RPMI8226 (cell line): ENCODE measurements around the gene OR2D3.
A peak's percentile ranks its signal among the peaks of the same experiment; 100 is the strongest.
"Not testable (repeated sequence)": the region's sequence is repeated elsewhere in the genome, so short reads cannot be mapped to it uniquely, and the experiment has no call there.

Source experiments
- DNase-seq: peaks from one replicate; pipeline ENCODE4 v3.0.0-alpha.2; 2015

OR2D3 gene, protein sequence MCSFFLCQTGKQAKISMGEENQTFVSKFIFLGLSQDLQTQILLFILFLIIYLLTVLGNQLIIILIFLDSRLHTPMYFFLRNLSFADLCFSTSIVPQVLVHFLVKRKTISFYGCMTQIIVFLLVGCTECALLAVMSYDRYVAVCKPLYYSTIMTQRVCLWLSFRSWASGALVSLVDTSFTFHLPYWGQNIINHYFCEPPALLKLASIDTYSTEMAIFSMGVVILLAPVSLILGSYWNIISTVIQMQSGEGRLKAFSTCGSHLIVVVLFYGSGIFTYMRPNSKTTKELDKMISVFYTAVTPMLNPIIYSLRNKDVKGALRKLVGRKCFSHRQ

DNA sequence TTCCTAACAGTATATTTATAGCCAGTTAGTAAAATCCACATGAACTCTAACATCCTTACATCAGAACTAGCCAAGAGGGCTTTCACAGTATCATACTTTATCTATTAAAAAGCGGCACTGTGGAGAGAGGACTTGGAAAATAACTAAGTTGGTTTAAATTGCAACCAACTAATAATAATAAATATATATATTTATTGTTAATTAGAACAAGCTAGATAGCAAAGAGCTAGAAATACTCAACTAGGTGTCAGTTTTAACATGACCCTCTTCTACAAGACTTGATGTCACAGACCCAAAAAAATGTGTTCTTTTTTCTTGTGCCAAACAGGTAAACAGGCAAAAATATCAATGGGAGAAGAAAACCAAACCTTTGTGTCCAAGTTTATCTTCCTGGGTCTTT lies at the start of gene OR2D3:
OR2D3 (plus strand) TSS at position 301 of the 400 bp plus-strand sequence; CDS start at position 301, 0 bp downstream.
- no peak for DNase-seq

DNA sequence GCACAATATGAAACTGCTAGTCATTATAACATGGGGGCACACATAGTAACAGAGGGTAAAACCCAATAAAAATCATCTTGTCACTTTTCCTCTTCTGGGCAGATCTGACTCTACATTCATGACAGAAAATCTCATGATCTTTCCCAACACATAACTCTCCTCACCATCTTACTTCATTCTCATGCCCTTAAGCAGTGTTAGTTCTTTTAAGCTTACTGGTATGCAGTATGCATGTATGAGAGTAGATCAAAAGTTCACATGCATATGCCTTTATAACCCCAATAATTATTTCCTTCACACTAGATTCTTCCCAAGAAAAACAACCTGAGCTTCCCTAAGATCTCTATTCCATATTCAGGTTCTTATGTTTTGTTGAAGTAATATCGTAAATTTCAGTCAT lies 49.5 kb upstream of the OR2D3 start:
- DNase-seq = no peak

DNA sequence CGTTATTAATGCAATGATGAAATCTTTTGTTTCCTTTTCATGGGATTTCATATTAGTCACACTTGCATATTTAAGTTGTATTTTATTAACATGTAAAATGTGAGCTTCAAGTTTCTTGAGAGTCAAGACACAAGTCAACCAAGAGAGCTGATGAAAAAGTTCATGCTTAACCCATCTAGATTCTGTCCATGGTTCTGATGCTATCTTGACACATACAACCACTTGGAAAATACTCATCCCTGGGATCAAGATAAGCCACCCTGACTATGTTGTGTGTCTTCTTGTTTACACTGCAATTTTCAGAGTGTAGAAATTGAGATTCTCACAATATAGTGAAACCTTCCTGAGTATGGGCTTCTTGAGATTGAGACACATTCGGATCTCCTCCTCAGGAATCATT lies 45.0 kb upstream of the OR2D3 start:
- no peak for DNase-seq

DNA sequence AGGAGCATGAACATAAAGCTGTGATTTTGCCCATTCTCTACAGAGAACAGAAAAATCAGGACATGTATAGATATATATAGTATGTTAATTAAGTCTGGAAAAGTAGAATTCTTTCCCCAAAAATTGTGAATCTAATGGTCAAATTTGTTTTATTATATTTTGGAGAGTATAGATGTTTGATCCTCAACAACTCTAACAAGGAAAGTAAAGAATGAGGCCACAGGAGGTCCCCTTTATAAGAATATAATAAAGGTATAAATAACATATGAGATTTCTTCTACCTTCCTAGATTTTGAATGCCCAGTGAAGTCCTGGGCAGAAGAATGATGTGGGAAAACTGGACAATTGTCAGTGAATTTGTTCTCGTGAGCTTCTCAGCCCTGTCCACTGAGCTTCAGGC lies 44.5 kb upstream of the OR2D3 start, which contains the start of gene OR10A4:
OR10A4 (plus strand) TSS at position 301 of the 400 bp plus-strand sequence; CDS start at position 324, 23 bp downstream.
- DNase-seq = no peak

DNA sequence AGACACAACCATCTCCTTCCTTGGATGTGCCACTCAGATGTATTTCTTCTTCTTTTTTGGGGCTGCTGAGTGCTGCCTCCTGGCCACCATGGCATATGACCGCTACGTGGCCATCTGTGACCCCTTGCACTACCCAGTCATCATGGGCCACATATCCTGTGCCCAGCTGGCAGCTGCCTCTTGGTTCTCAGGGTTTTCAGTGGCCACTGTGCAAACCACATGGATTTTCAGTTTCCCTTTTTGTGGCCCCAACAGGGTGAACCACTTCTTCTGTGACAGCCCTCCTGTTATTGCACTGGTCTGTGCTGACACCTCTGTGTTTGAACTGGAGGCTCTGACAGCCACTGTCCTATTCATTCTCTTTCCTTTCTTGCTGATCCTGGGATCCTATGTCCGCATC lies 43.9 kb upstream of the OR2D3 start:
- no peak for DNase-seq

DNA sequence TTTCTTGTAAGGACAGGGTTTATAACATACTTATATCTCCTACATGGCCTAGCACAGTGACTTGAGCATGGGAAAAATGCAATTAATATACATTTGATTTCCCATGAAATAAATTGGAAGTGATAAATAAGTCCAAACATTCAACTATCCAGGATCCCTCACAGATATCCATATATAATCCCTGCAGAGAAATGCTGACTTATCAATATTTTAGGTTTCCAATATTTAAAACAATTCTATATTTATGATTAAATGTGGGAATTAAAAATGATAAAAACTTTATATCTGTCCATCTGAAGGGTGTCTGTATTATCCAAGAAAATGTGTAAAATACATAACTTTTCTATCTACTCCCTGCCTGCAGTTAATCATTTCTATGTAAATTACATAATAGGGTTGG lies 38.1 kb upstream of the OR2D3 start:
- DNase-seq = no peak

DNA sequence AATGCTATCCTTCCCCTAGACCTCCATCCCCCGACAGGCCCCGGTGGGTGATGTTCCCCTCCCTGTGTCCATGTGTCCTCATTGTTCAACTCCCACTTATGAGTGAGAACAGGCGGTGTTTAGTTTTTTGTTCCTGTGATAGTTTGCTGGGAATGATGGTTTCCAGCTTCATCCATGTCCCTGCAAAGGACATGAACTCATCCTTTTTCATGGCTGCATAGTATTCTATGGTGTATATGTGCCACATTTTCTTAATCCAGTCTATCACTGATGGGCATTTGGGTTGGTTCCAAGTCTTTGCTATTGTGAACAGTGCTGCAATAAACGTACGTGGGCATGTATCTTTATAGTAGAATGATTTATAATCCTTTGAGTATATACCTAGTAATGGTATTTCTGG lies 33.1 kb upstream of the OR2D3 start:
- DNase-seq = not testable (repeated sequence)

DNA sequence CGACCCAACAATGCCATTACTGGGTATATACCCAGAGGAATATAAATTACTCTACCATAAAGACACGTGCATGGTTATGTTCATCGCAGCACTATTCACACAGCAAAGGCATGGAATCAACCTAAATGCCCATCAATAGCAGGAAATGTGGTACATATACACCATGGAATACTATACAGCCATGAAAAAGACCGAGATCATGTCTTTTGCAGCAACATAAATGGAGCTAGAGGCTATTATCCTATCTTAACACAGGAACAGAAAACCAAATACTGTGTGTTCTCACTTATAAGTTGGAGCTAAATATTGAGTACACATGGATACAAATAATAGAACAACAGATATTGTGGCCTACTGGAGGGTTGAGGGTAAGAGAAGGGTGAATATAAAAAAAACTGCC lies 32.0 kb upstream of the OR2D3 start:
- DNase-seq = no peak

DNA sequence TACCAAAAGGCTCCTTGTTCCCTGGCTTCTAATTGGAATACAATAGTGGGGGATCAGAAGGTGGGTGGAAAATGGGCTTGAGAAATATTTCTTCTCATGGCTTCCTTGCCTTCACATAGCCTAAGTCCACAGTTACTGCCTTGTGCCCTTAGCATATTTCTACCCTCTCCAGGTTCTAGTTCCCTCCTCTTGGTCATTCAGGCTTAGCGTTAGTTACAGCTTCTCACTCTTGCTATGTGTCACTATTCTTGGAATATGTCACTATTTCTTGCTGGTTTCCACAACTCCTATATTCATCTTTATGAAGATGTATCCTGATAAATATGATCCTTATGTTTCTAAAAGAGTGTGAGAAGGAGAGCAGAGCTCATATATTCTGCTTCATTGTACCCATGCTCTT lies 31.0 kb upstream of the OR2D3 start:
- no peak for DNase-seq

DNA sequence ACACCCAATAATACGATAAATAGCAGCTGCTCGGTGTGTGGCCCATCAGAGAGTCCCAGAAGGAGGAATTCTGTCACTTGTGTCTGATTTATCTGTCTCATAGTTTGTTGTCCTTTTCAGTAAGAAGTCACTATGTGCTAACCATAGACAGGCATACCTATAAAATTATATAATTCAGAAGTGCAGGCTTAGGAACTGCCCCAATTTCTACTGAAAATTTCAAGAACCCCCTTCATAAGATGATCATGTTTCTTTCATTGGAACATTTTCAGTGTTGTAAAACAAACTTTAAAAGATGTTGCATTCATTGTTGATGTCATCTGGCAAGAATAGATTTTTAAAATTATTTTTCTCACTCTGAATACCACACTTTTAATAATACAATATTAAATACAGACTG lies 28.4 kb upstream of the OR2D3 start, which contains the start of gene OR2D2:
OR2D2 (minus strand) TSS at position 101 of the 400 bp plus-strand sequence; CDS start at position 101, 0 bp downstream.
- no peak for DNase-seq

DNA sequence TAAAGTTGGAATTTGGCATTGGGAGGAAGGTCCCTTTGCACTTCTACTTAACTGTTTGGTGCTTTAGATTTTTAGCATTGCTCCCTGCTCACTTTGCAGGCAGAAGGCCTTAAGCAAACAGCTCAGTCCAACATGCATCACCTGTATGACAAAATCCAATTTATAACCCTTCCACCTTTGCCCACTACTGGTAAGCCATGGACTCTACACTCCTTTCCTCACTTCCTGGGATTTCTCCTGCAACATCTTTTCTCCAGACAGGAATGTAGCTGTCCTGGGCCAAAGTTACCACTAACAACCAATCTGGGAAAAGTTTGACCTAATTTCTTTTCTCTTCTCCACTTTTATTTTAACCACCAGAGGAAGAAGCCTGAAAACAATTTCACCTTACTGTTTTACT lies 26.7 kb upstream of the OR2D3 start:
- no peak for DNase-seq

DNA sequence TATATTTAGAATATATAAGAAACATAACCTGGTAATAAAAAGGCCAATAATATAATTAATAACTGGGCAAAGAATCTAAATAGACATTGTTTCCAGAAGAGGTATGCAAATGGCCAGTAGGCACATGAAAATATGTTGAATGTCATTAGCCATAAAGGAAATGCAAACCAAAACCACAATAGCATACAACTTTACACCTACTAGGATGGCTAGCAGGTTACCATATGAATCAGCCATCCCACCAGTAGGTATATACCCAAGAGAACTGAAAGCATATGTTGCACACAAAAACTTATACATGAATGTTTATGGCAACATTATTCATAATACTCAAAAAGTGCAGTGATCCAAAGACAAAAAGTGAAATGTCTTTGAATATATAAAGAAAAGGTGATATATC lies 25.8 kb upstream of the OR2D3 start:
- no peak for DNase-seq

DNA sequence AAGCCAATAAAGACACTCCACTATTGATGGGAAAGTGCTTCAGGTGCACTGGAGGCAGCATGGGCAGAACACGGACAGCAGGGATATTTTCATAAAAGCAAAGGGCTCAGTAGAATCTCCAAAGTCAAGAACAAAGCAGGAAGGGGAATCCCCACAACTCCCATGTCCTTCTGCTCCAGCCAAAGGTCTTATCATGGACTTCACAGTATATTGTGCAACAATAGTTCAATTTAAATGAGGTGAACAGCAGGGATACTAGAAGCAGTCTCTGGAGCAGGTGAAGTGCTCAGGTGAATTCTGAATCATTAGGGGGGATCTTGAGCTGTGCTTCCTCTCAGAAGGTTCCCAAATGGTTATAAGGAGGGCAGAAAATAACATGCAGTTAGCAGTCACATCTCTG lies 21.9 kb upstream of the OR2D3 start:
- DNase-seq = no peak

DNA sequence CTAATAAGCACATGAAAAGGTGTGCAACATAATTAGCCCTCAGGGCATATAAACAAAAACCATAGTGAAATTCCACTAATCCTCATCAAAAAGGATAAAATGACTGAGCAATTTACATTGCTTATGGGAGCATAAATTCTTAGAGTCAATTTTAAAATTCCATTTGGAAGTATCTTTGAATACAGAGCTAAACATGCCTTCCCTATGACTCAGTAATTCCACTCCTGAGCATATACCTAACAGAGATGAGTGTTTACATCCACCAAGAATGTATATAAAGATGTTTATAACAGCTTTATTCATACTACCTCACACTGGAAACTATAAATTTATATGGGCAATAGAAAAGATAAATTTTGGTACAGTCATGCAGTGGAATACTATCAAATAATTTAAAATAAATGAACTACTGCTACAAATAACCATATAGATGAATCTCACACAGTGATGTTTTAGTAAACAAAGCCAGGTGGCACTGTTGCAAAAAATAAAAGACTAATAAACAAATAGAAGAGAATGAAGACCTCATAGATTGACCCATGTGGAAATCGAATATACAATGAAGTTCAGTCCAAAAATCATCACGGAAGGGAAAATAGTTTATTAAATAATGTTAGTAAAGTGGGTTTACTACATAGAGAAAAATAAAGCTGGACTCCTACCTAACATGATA lies 20.3 kb upstream of the OR2D3 start:
- no peak for DNase-seq

DNA sequence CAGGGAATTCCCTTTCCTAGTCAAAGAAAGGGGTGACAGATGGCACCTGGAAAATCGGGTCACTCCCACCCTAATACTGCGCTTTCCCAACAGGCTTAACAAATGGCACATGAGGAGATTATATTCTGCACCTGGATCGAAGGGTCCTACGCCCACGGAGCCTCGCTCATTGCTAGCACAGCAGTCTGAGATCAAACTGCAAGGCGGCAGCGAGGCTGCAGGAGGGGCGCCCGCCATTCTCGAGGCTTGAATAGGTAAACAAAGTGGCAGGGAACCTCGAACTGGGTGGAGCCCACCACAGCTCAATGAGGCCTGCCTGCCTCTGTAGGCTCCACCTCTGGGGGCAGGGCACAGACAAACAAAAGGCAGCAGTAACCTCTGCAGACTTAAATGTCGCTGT lies 16.0 kb upstream of the OR2D3 start:
- not testable (repeated sequence) for DNase-seq

DNA sequence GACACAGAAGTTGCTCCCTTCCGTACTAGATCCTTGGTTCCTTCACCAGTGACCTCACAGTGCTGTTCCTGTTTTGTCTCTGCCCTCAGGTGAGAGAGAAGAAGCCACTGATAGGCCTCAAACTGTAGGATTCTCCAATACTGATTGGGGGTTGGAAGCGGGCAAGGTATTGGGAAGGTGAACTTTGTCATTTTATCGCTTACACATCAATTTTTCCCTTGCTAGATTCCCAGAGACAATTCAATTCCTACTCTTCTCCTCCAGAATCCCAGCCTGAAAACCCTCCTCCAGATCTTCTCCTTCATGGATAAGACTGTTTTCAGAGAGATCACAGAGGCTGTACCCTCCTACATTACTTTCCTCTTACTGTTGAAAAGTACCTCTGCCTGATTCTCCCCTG lies 9.4 kb upstream of the OR2D3 start:
- no peak for DNase-seq

DNA sequence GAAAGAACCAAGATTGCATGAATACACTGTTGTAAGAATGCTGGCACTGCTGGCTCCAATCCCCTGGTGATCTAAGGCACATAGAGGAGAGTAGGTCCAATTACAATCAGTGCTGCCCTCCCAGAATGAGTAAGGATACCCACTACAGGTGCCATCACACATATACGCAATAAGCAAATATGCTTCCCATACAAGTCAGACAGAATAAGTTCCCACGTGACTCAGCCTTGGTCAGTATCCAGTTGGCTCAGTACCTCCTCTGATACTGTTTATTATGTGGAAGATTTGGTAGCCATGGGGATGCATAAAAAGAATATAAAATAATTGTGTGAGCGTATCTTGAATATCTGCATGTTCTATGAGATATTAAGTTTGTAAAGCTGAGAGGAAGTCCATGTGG lies 8.9 kb upstream of the OR2D3 start:
- DNase-seq = no peak

DNA sequence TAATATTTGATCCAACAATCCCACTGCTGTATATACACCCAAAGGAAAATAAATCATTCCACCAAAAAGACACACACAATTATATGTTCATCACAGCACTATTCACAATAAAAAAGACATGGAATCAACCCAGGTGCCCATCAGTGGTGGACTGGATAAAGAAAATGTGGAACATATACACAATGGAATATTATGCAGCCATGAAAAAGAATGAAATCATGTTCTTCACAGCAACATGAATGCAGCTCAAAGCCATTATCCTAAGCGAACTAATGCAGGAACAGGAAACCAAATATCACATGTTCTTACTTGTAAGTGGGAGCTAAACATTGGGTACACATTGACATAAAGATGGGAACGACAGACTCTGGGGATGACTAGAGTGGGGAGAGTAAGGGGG lies 1.1 kb upstream of the OR2D3 start:
- no peak for DNase-seq

DNA sequence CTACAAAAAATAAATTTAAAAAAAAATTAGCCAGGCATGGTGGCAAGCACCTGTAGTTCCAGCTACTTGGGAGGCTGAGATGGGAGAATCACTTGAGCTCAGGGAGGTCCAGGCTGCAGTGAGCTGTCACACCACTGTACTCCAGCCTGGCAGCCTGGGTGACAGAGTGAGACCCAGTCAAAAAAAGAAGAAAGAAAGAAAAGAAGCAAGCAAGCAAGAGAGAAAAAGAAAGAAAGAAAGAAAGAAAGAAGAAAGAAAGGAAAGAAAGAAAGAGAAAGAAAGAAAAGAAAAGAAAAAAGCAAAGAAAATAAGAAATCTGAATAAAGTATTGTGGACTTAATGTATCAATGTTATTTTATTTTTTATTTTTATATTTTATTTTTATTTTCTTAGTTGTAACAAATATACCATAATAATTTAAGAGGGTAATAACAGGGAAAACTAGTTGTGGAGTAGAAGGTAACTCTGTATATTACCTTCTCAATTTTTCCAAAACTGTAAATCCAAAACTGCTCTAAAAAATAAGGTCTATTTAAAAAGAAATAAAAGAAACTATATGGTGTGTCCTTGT lies 4.3 kb downstream of the OR2D3 start:
- DNase-seq = no peak

DNA sequence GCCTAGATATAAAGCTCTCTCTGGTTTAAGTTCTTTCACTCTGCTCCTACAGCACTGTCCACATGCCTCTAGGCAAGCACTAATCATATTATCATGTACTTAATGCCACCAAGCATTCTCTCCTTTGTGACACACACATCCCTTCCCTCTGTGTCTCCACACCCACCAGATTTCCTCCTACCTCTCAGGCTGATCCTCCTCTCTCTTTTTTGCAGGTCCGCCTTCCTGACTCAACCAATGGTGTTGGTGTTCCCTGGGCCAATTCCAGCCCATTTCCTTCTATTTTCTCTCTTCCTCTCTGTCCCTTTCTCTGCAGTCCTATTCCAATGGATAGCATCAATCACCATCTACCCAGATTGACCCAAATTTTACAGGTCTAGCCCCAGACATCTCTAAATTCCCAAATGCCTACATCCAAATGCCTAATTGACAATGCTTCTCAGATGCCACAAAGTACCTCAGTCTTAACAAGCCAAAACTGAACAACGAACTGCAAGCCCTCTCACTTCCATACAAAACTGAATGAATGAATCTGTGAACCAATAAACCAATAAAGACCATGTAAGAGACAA lies 4.9 kb downstream of the OR2D3 start:
- peak; percentile 5 for DNase-seq

DNA sequence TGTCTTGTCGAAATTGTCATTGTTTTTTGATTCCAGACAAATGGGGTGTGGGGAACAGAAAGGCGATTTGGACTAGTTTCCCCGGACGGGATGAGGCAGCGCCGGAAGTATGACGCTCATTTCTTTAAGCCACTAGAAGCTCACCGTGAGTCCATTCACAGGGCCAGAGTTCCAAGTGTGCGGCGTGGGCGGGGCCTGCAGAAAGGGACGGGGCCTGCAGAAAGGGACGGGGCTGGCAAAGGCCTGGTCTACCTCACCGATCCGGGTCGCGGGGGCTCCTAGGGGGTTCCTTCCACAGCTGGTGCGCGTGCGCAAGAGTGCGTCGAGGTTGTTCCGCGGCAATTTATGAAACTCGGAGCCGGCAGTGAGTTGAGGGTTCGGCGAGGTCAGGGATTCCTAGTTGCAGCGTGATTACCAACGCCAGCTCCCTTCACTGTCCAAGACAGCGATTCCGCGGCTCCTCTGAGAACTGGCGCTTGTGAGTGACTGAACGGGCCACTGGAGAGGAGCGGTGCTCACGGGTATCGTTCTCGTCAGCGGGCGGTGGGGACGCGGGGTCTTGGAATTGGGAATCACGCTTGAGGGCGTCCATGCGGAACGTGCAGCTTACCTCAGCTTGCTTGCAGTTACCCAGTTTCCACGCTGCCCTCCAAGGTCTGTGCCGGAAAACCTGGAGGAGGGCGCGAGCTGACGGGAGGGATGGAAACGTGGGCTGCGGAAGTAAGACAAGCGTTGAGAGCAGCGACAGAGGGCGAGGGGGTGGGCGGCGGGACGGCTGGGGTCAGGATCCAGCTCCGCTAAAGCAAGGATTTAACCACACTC lies 5.6 kb downstream of the OR2D3 start, which contains the start of gene ZNF215:
ZNF215 (plus strand) TSS at position 219 of the 822 bp plus-strand sequence. CDS start 5,847 bp downstream, outside the sequence.
- peak; percentile 80 for DNase-seq

DNA sequence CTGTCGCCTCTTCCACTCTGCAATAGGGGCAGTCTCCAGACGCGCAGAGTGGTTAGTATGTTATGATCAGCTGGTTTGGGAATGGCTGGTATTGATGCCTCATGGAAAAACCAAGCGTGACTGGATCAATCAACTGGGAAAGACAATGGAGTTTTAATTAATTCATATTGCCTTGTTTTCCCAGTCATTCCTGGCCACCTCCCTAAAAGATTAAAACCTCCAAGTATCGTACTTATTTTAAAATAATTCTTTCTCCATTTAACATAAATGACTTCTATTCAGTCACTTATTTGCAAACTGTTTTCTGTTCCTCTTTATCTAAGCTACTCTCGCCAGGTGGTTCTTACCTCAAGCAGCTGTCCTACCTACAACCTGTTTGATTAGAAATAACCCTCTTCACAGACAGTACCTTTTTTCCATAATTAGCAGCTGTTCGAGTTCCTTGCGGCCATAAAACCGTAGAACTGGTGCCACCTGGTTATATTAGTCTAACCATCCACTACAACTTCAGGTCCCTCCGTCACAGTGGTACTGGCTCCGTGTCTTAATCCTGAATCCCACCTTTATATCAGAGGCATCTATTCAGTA lies 6.3 kb downstream of the OR2D3 start:
- DNase-seq = peak; percentile 70
